Middle frontal gyrus (tissue), 1 donor: Measurements from ENCODE around the gene ACADS.

Experiments
- DNase-seq: peaks from one replicate; pipeline ENCODE4 v3.0.0-alpha.2; 2015; ENCODE audit warnings: low spot score; ENCODE audit errors: extremely low spot score

ACADS gene

DNA sequence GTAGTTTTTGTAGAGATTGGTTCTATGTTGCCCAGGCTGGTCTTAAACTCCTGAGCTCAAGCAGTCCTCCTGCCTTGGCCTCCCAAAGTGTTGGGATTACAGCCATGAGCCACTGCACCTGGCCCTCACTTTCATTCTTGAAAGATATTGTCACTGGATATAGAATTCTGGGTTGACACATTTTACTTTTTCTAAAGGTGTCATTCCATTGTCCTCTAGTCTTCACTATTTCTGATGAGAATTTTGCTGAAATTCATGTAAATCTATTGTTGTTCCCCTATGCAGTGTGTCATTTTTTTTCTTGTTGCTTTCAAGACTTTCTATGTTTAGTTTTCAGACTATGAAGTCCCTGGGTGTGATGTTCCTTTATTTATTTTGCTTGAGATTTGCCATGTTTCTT, 29.2 kb downstream of the ACADS start:
- DNase-seq = no peak

DNA sequence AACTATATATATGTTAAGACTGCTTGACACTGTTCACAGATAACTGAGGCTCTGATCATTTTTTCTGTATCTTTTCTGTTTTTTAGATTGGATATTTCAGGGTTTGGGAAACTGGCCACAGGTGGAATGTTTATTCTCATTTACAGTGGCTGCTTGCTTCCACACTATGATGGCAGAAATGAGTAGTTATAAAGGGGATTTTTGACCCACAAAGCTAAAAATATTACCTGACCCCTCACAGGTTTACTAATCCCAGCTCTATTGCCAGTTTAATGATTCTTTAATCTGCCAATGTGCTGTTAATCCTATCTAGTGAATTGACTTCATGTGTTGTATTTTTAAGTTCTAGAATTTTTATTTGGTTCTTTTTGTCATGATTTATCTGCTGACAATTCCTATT, 29.6 kb downstream of the ACADS start:
- DNase-seq = no peak

DNA sequence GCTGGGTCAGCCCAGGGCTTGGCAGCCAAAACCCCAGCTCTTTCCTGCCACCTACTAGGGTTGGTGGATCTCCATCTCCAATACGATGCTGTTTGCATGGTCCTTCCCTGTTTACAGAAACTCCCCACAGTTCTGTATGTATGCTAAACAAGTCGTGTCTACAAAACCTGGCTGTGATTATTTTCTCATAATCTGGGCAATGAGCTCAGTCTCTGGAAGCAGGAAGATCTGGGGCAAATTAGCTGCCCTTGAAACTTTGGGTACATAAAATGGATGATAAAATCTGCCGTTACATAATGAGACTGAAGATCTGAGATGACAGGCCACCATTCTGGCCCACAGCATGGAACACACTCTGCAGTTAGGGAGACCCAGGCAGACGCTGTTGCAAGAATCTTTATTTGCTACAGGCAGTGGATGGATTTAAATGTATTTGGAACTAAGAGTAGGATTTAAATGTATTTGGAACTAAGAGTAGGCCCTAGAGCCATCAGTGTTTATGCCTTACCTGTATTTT, 31.7 kb downstream of the ACADS start:
- no peak for DNase-seq

DNA sequence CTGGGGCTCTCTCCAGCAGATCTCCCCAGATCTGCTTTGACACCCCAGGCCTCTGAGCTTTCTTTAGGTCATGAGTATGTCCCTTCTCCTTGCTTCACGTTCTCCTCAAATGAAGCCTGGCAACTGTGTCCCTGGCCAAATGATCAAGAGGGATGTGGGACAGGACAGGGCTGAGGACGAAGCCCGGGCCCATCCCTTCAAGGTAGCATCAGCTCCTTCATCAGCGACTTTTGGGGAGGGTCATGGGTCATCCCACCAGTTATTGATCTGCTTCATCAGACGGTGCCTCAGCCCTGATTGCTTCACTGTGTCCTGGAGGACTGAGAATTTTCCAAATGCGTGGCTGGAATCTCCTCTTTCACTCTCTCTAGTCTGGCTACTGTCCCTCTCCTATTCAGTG, 32.3 kb downstream of the ACADS start:
- DNase-seq = no peak

DNA sequence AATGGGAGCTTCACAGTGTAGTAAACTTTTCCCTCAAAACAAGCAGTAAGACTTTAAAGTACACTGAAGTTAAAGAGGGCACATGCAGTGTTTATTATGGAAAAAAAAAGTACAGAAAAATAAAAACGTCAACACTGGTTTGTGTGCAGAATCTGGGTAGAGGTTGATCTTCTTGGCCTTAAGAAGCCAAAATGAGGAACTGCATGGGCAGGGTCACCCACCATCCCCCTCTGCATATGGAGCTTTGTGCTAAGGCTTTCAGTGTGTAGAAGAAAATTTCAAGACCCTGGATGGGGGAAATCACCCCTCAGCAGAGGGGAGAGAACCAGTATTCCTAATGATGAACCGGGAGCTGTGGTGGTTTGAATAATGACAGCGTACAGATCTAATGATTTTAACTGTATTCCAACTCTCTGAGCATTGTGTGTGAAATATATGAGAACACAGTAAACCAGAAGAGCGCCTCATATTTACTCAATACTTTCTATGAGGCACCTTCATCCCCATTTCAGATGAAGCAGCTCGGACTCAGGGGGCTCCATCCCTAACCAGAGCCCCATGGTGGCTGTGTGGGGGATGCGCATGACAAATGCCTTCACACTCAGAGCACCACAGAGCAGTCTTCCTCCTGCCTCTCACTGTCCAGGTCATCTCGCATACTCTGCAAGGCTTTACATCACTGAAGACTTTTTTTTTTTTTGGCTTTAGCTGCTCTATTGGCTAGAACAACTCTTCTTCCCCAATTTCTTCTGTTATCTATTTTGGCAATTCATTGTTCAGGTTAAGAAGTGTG, 33.4 kb downstream of the ACADS start:
- no peak for DNase-seq

DNA sequence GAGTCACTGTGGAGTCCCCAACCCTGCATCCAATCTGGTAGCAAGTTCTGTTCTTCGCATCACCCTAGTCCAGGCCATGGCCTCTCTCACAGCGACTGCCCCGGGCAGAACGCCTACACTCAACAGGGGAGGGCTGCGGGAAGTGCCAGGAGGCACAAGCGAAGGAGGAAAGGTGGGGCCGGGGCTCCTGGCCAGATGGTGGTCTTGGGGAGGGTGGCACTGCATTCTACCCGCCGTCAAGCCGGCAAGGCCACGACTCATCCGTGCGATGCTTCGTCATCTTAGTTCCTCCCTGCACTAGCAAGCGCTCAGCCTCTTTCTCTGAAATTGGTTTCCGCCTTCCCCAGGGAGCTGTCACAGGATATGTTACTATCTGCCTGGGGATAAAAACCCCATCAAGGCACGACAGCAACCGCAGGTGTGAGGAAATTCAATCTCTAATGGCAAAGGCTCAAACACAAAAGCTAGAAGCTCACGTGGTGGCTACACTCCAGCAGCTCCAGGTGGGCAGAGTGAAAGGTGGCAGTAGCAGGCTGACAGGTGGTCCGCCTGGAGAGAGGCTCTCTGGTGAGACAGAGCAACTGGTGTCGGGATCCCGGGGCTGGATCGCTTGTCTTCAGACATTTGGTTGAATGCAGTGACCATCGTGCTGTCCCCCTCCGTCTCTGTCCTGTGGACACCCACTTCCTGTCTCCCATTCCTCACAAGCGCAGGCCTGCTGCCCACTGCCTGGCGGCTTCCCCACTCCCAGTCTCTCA, 34.1 kb downstream of the ACADS start:
- DNase-seq = no peak

DNA sequence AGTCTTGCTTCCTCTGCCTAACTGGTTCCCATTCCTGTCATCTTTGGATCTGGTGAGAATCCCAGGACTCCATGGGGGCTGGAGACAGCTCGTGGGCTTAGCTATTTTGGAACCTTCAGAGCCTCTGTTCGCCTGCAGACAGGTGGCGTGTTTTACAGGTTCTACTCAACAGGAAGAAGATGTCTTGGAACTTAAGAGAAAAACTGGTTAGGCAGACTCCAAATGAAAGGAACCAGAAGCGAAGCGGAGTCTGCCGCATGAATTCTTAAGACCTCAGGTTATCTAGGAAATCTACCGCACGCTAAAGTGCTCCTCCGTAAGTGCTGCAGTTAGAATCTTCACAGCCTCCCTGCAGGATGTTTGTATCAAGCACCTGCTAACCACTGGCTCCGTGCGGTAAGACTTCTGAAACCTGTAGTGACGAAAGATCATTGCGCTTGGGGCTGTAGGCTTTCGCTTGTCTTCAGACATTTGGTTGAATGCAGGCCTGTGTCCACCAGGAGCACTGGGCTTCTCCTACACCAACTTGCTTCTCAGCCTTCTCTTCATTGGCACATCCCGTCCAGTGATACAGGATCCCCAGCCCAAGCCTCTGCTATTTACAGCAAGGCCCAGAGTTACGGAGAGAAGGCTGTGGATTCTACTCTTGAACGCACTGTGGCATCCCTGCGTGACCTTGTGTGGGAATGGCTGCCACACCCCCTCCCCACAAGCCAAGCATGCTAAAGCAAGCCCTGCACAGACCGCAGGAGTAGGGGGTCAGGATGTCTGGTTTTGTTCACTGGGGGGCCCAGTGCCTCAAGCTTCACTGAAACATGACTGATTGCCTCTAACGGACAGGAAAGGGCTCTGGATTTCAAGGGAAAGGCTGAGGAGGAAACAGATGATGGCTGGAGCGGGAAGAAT, 35.0 kb downstream of the ACADS start:
- DNase-seq = no peak

DNA sequence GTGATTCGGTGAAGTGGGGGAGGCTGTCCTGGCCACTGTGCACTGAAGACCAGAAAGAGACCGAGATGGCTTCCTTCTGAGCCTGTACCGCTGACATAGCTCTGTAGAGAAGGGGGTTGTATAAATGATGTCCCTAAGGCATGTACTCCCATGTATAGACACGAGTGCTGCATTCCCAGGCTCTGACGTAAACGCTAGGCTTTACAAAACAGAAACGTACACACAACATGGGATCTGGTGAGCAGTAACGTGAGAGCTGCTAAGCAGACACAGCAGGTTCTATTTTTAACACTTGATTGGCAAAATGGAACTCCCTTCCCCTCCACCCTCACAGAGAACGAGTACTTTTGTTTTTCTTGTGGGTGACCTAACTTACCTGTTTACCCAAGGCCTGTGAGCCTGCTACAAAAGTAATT, 35.9 kb downstream of the ACADS start:
- DNase-seq = peak; percentile 13

DNA sequence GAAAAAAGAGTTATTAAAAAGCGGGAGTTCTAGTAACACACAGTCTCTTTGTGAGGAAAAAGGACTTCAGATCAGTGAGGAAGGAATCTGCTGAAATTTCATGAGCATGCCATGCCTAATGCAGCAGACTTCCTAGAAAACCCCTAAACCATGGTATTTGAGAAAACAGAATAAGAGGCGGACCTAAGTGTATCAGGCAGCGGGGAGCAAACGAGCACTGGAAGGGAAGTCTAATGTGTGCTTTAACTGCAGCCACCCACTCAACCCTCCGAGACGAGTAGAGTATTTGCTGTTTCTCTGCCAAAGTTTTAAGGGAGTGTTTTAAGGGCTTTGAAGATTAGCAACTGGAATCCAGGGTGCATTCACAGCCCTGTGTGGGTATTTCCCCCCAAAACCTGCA, 36.5 kb downstream of the ACADS start:
- DNase-seq = no peak

DNA sequence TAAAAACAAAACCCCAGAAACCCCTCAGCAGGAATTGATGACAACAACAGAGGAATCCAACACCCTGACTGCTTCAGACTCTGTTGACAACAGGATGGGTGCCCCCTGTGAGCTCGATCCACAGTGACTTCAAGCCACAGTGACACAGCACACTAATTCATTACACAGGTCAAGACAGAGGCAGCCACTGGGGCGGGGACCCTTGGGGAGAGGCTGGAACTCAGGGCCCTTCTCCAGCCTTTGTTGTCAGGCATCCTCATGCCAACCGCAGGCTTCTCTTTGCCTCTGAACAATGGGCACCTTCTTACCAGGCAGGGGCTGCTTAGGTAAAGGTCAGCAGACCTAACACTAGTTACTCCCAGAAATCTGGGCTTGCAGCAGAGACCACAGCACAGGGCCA, 37.6 kb downstream of the ACADS start:
- no peak for DNase-seq

DNA sequence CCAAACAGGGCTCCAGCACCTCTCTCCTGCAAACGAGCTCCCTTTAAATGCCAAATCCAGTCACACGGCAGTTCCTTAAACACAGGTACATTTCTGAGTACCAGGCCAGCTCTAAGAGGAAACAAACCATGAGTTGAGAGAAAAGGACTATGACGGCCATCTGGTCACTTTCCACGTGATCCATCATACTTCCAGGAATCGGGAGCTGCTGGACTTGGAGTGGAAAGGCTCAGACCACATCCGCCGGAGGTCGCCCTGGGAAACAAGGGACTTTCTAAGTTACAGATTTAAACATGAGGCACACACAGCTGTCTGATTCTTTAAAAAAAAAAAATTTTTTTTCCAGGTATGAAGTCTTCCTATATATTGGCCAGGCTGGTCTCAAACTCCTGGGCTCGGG, 39.2 kb downstream of the ACADS start:
- DNase-seq = no peak

DNA sequence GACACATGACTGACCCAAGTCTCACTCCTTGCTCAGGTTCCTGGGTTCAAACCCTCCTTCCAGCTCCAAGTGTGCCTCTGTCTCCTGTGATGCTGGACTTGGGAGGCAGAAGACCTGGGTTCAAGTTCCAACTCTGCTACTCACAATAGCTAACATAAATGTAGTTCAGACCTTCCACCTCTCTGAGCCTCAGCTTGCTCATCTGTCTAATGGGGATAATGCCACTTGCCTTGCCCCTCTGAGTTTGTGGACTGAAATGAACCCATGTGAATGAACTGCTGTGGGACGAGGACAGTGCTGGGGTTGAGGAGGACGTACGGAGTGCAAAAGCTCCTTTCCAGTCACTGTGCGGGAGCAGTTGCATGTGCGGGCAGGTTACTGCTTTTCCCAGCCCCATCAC, 40.9 kb downstream of the ACADS start:
- DNase-seq = no peak

DNA sequence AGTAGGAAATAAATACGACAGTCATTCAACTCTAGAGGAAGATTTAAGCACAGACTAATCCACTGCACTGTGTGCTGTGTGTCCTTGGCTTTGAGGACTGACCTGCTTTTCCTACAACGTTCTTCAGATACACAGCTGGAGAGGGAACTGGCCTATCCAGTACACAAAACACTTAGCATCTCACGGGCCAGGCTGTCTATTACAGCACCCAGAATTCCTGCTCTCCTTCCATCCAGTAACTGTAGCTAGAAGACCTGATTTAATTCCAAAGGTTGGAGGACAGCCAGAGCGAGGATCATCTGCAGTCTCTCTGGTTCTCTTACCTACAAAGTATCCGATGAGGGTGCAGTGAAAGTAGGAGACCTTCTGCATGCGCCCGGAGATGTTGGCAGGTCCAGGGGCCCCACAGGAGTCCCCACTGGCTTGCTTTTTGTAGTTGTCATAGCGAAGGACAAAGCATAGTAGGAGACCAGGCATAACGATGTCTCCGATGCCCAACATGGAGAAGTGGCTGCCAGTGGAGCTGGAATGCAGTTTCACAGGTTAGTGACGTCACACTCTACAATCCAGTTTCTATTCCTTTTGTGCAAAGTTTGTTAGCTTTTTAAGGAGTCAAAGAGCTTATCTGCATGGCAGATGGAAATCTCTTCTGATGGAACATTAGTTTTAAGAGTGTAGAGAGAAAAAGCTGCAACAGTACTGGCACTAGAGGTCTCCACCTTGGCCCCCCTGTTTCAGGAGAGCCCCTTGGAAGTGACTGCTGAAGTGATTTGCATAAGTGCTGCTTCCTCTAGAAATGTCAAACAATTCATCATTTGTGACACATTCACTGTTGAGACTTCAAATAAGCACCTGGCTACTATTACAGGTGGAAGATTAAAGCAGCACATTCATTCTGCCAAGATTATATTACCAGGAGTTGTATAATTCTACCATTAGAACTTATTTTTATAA, 41.7 kb downstream of the ACADS start:
- no peak for DNase-seq

DNA sequence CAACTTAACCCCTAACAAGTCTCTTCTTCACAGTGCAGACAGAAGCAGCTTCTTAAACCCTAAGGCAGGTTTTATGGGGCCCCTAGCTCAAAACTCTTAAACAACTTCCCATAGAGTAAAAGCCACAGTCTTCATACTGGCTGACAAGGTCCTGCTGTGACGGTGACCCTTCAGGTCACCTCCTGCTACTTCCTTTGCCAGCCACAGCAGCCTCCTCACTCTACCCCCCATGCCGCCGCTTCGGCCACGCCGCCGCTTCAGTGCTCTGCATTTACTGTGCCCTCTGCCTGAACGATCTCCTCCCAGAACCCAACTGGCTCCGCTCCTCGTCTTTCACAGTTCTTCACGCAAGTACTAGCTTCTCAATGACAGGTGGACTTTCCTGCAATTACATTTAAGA, 45.5 kb downstream of the ACADS start:
- no peak for DNase-seq

DNA sequence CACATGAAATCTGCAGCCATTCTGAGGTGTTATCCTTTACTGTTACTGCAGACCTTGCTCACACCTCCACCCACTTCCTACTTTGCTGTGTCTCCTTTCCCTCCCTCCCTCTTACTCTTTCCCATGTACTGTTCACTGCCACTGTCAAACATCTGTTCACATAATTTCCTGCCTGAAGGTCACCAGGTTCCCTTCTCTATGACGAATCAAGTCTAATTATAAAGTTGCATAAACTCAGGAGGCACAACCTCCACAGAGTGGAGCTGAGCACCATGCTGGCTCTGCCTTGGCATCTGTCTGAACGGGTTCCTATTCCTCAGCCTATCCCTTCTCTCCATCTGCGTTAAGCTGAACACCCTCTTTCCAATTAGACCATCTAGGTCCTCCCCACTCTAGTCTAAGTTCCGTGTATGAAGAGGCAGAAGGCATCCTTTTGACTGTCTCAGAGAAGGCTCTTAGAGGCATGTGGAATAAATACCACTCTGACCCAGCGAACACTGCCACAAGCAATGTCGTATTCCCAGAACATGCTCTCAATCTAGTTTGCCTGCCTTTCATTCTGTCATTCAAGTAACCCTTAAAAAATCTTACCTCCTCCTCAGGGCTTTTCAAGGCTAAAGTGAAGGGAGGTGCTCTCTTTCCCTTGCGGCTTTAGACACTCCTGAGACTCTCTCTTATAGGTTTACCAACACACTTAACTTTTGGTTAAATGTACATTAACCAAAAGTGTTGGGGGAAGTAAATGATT, 48.7 kb downstream of the ACADS start:
- no peak for DNase-seq

DNA sequence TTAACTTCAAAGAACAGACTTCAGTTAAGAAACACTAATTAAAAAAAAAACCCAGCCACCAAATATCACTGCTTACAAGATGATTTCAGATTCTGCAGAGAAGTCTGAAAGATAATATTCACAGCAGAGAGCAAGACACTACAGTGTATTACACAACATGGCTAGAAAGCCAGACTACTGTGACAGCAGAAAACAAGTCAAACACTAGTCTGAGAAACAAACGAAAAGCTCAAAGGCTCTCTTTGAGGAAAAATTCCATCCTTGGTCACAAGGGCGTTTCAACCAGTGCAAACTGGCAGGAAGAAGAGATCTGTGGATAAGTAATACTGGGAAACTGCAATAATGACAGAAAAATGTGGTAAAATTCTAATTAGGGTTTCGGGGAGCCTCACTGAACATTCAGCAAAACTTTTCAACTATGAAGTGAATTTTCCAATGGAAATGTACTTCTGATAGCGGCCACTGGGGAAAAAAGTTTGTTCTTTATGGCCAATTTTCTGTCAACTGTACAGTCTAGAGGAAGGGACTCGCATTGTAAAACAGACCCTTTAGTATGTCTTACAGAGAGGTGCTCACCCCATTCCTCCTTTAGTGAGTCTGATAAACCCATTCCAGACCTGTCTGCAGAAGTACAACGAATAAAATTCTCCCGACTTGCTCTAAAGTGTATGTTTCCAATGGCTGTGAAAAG, 50.4 kb downstream of the ACADS start:
- DNase-seq = no peak

DNA sequence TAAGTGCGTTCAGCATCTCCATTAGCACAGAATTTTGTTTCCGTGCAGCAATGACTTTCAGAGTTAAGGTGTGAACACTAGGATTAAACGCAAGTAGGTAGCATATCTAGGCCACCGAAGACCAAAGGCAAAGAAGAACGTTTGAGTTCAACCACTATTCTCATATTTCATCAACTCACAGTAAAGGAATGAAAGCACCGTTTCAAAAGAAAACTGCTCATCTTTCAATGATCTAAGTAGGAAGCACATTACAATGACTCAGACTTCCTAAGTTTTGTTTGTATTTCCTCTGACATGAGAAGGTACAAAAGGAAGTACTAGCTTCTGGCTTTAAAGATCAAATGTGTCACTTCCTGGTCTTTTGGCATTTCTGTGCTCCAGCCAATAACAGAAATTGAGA, 57.6 kb downstream of the ACADS start:
- DNase-seq = no peak

DNA sequence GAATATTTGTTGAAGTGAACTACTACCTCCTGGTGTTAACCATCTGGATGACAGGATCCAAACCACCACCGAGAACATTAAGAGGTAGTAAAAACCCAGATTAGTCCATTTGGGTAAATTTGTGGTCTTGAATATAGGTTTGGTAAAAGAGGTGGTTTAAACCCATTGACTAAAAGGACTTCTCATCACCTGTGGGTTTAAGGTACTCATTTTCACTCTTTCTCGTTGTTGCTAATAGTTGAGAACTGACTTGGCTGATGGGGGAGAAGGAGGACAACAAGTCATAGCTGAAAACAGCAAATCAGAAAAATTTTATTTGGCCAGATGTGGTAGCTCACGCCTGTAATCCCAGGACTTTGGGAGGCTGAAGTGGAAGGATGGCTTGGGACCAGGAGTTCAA, 59.2 kb downstream of the ACADS start:
- DNase-seq = no peak

DNA sequence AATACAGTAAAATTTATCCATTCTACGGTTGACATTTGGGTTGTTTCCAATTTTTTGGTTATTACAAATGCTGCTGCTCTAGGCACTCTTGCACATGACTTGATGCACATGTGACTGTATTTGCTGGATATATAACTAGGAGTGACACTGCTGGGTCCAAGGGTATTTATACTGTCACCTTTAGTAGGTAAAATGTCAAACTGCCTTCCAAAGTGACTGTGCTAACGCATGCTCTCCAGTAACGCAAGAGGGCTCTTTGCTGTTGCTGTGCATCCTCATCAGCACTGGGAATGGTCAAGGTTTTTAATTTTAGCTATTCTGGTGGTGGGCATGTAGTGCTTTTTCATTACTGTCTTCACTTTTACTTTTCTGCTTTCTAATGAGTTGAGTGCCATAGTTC, 62.3 kb downstream of the ACADS start:
- no peak for DNase-seq
